Glutamatergic neuron (in vitro differentiated cells): ENCODE results near the gene RABL6. TPM values are rescaled to one million over a fixed set of nuclear protein-coding genes. Genes with fewer than 3 reads are reported as not detected.

ENCODE experiments used
- DNase-seq: peaks from one replicate; pipeline ENCODE4 v3.0.0; 2022
- H3K27ac Mint-ChIP-seq: one replicate; pipeline ENCODE4 v1.8.0; 2020; ENCODE audit warnings: mild to moderate bottlenecking, mixed read lengths, inconsistent platforms; ENCODE audit not compliant: unreplicated experiment
- H3K27me3 Mint-ChIP-seq: one replicate; pipeline ENCODE4 v1.8.0; 2020; ENCODE audit warnings: mild to moderate bottlenecking, moderate library complexity, mixed read lengths, inconsistent platforms; ENCODE audit not compliant: unreplicated experiment
- H3K36me3 Mint-ChIP-seq: one replicate; pipeline ENCODE4 v1.8.0; 2020; ENCODE audit warnings: mild to moderate bottlenecking, mixed read lengths, inconsistent platforms; ENCODE audit not compliant: unreplicated experiment
- H3K4me1 Mint-ChIP-seq: one replicate; pipeline ENCODE4 v1.8.0; 2020; ENCODE audit warnings: mild to moderate bottlenecking, low read depth, mixed read lengths, inconsistent platforms; ENCODE audit not compliant: unreplicated experiment
- H3K4me3 Mint-ChIP-seq: one replicate; pipeline ENCODE4 v1.8.0; 2020; ENCODE audit warnings: mild to moderate bottlenecking, mixed read lengths, inconsistent platforms; ENCODE audit not compliant: unreplicated experiment
- H3K9me3 Mint-ChIP-seq: one replicate; pipeline ENCODE4 v1.8.0; 2020; ENCODE audit warnings: mild to moderate bottlenecking, moderate library complexity, mixed read lengths, inconsistent platforms; ENCODE audit not compliant: unreplicated experiment
- CTCF ChIP-seq: fragments of 200-600 bp; sonication (generic); IDR thresholded peaks from one replicate; pipeline ENCODE4 v1.5.0; 2021; ENCODE audit not compliant: partially characterized antibody, unreplicated experiment
- total RNA-seq: library from RNA; stranded (reverse); fragmentation: NEBNext Ultra II Directional; extraction: Animal tissue kit (Norgen Biotek cat#: 25700); gene quantifications from one replicate; pipeline ENCODE4 v1.2.1, GENCODE V29; 2021; ENCODE audit not compliant: unreplicated experiment

The RABL6 gene
- total RNA-seq, 1 donor from 2014 or later, result 149 TPM

GRCh38 chr9:136804509-136805206 lies 3.1 kb upstream of the RABL6 start:
- Mint-ChIP-seq H3K27ac (no peak overlapping the region), H3K36me3 (peaks cover 5% of the 10 kb centered on the region), H3K4me3 (no peak overlapping the region), H3K4me1 (peaks cover 11% of the 10 kb centered on the region), H3K9me3 (peaks cover 26% of the 10 kb centered on the region), H3K27me3 (peaks cover 19% of the 10 kb centered on the region)
- no peak for TF ChIP-seq CTCF
- no peak for DNase-seq

- H3K36me3 Mint-ChIP-seq, result peaks cover 5% of the 10 kb centered on the region
- H3K27me3 Mint-ChIP-seq, result peaks cover 18% of the 10 kb centered on the region
- no peak for DNase-seq
- peaks cover 16% of the 10 kb centered on the region for H3K4me1 Mint-ChIP-seq
- H3K27ac Mint-ChIP-seq, result no peak overlapping the region
- peak overlapping the region; percentile 46 for H3K4me3 Mint-ChIP-seq
- no peak for TF ChIP-seq CTCF
- H3K9me3 Mint-ChIP-seq, result peaks cover 25% of the 10 kb centered on the region
These were observed 2.5 kb upstream of the RABL6 start for GRCh38 chr9:136805207-136805740.

GRCh38 chr9:136806067-136806466 lies 1.7 kb upstream of the RABL6 start:
- Mint-ChIP-seq H3K36me3 (peaks cover 5% of the 10 kb centered on the region), H3K9me3 (peaks cover 26% of the 10 kb centered on the region), H3K27ac (no peak overlapping the region), H3K4me3 (peak overlapping the region; percentile 81), H3K27me3 (peaks cover 14% of the 10 kb centered on the region), H3K4me1 (peaks cover 15% of the 10 kb centered on the region)
- no peak for TF ChIP-seq CTCF
- DNase-seq, result no peak

- H3K9me3 Mint-ChIP-seq, result peaks cover 26% of the 10 kb centered on the region
- no peak for DNase-seq
- peak overlapping the region; percentile 81 for H3K4me3 Mint-ChIP-seq
- peaks cover 12% of the 10 kb centered on the region for H3K27me3 Mint-ChIP-seq
- H3K36me3 Mint-ChIP-seq, result peaks cover 5% of the 10 kb centered on the region
- peak overlapping the region; percentile 72 for H3K27ac Mint-ChIP-seq
- TF ChIP-seq CTCF, result no peak
- peaks cover 15% of the 10 kb centered on the region for H3K4me1 Mint-ChIP-seq
These were observed 1.0 kb upstream of the RABL6 start for GRCh38 chr9:136806631-136807201.
